Skeletal muscle cell (primary cell): ENCODE results near the gene PTRHD1.

ENCODE experiments used
- DNase-seq: peaks from one replicate; pipeline ENCODE4 v3.0.0-alpha.2; 2010; ENCODE audit warnings: low read depth
- H3K4me3 ChIP-seq: 2 replicates; pipeline ENCODE4 v1.5.1; 2011; ENCODE audit warnings: low read depth, mild to moderate bottlenecking, control low read depth, low read length, moderate library complexity

The PTRHD1 gene

GRCh38 chr2:24771061-24771460 lies 22.1 kb downstream of the PTRHD1 start:
- H3K4me3 ChIP-seq: no peak overlapping the region
- no peak for DNase-seq

DNA sequence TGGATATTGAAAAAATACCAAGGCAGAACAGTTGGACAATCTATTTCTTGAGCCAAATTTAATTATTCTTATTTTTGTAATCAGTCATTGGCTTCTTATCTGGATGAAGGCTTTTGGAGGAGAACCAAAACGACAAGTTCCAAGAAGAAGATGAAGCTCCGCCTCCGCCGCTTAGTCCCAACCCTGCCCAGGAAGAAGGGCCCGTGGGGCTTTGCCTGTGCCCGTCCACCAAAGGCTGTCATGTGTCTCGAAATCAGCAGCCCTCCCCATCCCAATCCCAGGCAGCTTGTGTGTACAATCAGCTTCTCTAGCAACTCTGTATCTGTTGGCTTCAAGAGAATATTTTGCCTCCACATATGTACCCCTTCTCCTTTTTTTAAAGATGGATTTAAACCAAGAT lies 24.6 kb downstream of the PTRHD1 start:
- DNase-seq: no peak
- no peak overlapping the region for H3K4me3 ChIP-seq

GRCh38 chr2:24768013-24768412 lies 25.2 kb downstream of the PTRHD1 start:
- no peak for DNase-seq
- H3K4me3 ChIP-seq: no peak overlapping the region

GRCh38 chr2:24766609-24767008 lies 26.6 kb downstream of the PTRHD1 start:
- H3K4me3 ChIP-seq: no peak overlapping the region

DNA sequence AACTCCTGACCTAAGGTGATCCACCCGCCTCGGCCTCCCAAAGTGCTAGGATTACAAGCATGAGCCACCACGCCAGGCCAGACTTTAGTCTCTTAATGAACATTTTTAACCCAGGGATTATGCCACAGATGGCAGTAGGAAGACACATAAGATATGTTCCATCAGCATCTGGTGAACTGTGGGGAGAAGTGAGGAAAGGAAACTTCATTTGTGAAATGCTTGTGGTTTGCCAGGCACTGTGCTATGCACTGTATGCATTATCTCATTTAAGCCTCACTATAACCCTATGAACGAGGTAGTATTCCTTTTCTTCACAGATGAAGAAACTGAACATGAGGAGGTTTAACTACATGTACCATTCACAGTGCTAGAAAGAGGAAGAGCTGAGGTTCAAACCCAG lies 29.3 kb downstream of the PTRHD1 start:
- no peak for DNase-seq
- H3K4me3 ChIP-seq: no peak overlapping the region

More at GRCh38 chr2:24766609-24767008, 26.6 kb downstream of the PTRHD1 start:
- DNase-seq: no peak

- H3K4me3 ChIP-seq: no peak overlapping the region
- DNase-seq: no peak
Observed at GRCh38 chr2:24762518-24762917, 30.7 kb downstream of the PTRHD1 start.

DNA sequence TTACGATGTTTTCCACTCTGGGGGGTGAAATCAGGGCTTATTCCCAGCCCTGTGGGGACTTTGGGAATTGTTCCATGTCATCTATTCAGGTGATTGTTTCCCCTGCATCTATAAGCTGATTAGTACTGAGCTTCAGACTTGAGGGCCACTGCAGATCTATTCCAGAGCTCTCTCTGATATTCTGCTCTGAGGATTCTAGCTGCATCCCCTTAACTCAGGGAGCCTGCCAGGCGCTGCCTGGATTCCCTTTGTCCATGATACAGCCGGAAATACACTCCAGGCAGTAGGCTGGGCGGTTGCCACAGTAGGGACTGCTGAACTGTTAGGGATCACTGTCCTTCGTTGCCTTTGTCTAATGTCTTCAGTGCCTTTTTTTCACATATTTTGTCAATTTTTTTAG lies 31.3 kb downstream of the PTRHD1 start:
- no peak overlapping the region for H3K4me3 ChIP-seq
- no peak for DNase-seq

GRCh38 chr2:24756789-24757188 lies 36.4 kb downstream of the PTRHD1 start:
- H3K4me3 ChIP-seq: no peak overlapping the region
- DNase-seq: no peak

DNA sequence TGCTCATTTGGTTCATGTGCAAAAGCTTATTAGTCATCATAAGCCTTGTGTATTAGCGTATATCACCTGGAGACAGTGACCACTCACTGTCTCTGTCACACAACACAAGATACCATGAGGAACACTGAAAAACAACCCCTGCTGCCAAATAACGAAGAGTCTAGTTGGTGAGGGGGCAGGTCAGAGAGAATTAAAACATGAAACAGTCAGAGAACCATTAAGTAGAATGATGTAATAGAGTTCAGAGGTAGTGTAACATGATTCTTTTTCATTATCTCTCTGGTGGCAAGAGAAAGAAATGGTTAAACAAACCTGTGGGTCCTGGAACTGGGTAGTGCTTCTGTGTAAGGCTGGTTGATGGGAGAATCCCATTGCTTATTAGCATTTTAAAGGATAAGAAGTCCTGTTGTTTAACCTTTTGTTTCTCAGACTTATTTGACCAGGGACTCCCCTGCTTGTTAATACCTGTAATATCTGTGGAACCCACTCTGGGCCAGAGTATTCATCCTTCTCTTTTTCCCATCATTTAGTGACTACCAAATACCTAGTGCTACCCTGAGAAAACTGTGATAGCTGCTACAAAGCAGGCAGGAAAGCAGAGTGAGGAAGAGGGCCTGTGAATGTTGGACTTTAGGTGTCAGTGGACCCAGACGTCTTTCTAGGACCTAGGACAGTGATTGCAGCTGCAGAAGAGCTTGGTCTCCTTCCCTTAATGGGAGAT lies 38.0 kb downstream of the PTRHD1 start:
- DNase-seq: no peak
- H3K4me3 ChIP-seq: no peak overlapping the region

DNA sequence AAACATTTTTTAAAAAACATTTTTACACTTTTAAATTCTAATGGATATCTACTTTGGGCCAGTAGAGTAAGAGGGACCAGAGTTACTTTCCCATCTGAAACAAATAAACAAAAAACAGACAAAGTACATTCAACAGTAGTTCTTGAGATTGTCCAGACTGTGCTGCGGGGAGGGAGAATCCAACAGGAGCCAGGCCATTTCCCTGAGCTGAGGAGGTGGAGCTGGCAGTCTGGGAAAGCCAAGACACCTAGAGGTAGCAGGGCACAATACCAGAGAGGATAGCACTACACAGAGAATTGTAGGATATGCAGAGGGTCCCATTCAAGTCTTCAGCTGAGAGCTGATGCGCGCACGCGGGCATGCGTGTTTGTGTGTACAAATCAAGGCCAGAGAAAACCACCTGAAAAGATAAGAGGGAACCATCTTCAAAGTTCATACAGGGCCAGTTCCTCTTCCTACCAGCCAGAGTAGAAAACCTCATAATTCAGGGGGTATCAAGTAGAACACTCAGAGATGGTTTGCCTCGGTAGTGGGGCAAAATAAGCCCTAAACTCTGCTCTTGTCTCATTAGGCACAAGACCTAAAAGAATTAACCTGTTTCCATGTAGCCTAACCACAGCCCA lies 44.0 kb downstream of the PTRHD1 start:
- no peak overlapping the region for H3K4me3 ChIP-seq
- DNase-seq: no peak

DNA sequence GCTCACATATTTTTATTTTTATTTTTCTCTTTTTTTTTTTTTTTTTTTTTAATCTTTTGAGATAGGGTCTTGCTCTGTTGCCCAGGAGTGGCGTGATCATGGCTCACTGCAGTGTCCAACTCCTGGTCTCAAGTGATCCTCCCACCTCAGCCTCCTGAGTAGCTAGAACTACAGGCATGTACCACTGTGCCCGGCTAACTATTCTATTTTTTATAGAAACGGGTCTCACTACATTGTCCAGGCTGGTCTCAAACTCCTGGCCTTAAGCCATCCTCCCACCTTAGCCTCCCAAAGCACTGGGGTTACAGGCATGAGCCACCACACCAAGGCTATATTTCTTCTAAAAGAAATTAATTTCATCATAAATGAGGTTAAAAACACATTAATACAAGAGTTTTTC lies 45.9 kb downstream of the PTRHD1 start:
- no peak overlapping the region for H3K4me3 ChIP-seq
- no peak for DNase-seq

- DNase-seq: no peak
- no peak overlapping the region for H3K4me3 ChIP-seq
Observed at GRCh38 chr2:24745825-24746224, 47.4 kb downstream of the PTRHD1 start.

- no peak for DNase-seq
- no peak overlapping the region for H3K4me3 ChIP-seq
Observed at GRCh38 chr2:24744356-24744755, 48.8 kb downstream of the PTRHD1 start.

GRCh38 chr2:24743924-24744323 lies 49.3 kb downstream of the PTRHD1 start:
- no peak for DNase-seq
- no peak overlapping the region for H3K4me3 ChIP-seq

- no peak for DNase-seq
- H3K4me3 ChIP-seq: no peak overlapping the region
Observed at GRCh38 chr2:24742730-24743129, 50.5 kb downstream of the PTRHD1 start.

GRCh38 chr2:24740142-24740541 lies 53.0 kb downstream of the PTRHD1 start:
- H3K4me3 ChIP-seq: no peak overlapping the region

More at GRCh38 chr2:24740142-24740541, 53.0 kb downstream of the PTRHD1 start:
- no peak for DNase-seq
